Nephron (organoid): ENCODE results near the gene NSG2.

Source experiments
- H3K27ac Mint-ChIP-seq, 3 experiments: 2 replicates each; pipeline ENCODE4 v1.8.0; 2020; ENCODE audit warnings: mixed read lengths in 3 of 3, mild to moderate bottlenecking in 2 of 3, moderate library complexity in 1 of 3
- H3K27me3 Mint-ChIP-seq: 2 replicates; pipeline ENCODE4 v1.8.0; 2021; ENCODE audit warnings: low read depth, mild to moderate bottlenecking, moderate library complexity, mixed read lengths
- H3K36me3 Mint-ChIP-seq: 2 replicates; pipeline ENCODE4 v1.8.0; 2020; ENCODE audit warnings: low read depth, mixed read lengths
- H3K4me1 Mint-ChIP-seq: 2 replicates; pipeline ENCODE4 v1.8.0; 2020; ENCODE audit warnings: mixed read lengths
- H3K4me3 Mint-ChIP-seq, 3 experiments: 2 replicates each; pipeline ENCODE4 v1.8.0; 2020; ENCODE audit warnings: mild to moderate bottlenecking in 3 of 3, mixed read lengths in 3 of 3, moderate library complexity in 2 of 3
- H3K9me3 Mint-ChIP-seq: 2 replicates; pipeline ENCODE4 v1.8.0; 2020; ENCODE audit warnings: mixed read lengths
- CTCF ChIP-seq, 3 experiments: fragments of 200-600 bp; sonication (generic); IDR thresholded peaks; one replicate each; pipeline ENCODE4 v1.5.0; 2021; ENCODE audit warnings: antibody characterized with exemption in 3 of 3; ENCODE audit not compliant: unreplicated experiment in 3 of 3

The NSG2 gene

GRCh38 chr5:174109698-174110260, 64.3 kb downstream of the NSG2 start:
- H3K4me3 Mint-ChIP-seq = no peak overlapping the region
- peaks cover 22% of the 10 kb centered on the region for H3K27me3 Mint-ChIP-seq
- no peaks in the 10 kb centered on the region for H3K9me3 Mint-ChIP-seq
- no peaks in the 10 kb centered on the region for H3K4me1 Mint-ChIP-seq
- H3K36me3 Mint-ChIP-seq = no peaks in the 10 kb centered on the region
- no peak overlapping the region for H3K27ac Mint-ChIP-seq
- no peak for TF ChIP-seq CTCF (IDR thresholded peaks at IDR 0.05; ENCODE audit: unreplicated experiment in 3 of 3)

DNA sequence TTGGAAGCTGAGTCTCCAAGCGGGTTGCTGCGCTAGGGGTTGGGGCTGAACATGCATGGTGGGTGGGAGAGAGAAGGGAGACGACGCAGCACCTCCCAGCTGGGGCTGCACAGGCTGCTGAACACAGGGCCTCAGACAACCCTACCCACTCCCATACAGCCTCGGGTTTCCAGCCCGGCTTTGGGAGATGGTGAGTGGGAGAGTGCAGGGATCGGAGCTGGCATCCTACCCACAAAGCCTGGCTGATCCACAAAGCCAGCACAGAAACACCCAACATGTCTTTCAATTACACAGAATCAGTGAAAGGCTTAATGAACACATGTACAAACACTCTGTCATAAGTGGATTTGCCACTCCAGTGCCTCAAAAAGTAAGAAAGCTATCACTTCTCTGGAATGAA, 64.8 kb downstream of the NSG2 start:
- Mint-ChIP-seq H3K36me3 (no peaks in the 10 kb centered on the region), H3K4me3 (no peak overlapping the region), H3K27me3 (peaks cover 26% of the 10 kb centered on the region), H3K4me1 (no peaks in the 10 kb centered on the region), H3K9me3 (no peaks in the 10 kb centered on the region), H3K27ac (no peak overlapping the region)
- TF ChIP-seq CTCF (IDR thresholded peaks at IDR 0.05; ENCODE audit: unreplicated experiment in 3 of 3) = no peak

GRCh38 chr5:174111287-174111973, 65.9 kb downstream of the NSG2 start:
- H3K4me1 Mint-ChIP-seq = no peaks in the 10 kb centered on the region
- peaks cover 26% of the 10 kb centered on the region for H3K27me3 Mint-ChIP-seq
- H3K4me3 Mint-ChIP-seq = no peak overlapping the region
- no peaks in the 10 kb centered on the region for H3K36me3 Mint-ChIP-seq
- no peak overlapping the region for H3K27ac Mint-ChIP-seq
- no peak for TF ChIP-seq CTCF (IDR thresholded peaks at IDR 0.05; ENCODE audit: unreplicated experiment in 3 of 3)
- H3K9me3 Mint-ChIP-seq = no peaks in the 10 kb centered on the region

- Mint-ChIP-seq H3K27me3 (peaks cover 12% of the 10 kb centered on the region), H3K36me3 (no peaks in the 10 kb centered on the region), H3K4me1 (peaks cover 9% of the 10 kb centered on the region), H3K27ac (no peak overlapping the region), H3K4me3 (no peak overlapping the region), H3K9me3 (no peaks in the 10 kb centered on the region)
- TF ChIP-seq CTCF (IDR thresholded peaks at IDR 0.05; ENCODE audit: unreplicated experiment in 3 of 3) = no peak
Measured at GRCh38 chr5:174115226-174115625, 69.7 kb downstream of the NSG2 start.

GRCh38 chr5:174118823-174119467, 73.4 kb downstream of the NSG2 start:
- Mint-ChIP-seq H3K4me3 (no peak overlapping the region), H3K4me1 (peaks cover 14% of the 10 kb centered on the region), H3K27me3 (peaks cover 7% of the 10 kb centered on the region), H3K36me3 (no peaks in the 10 kb centered on the region), H3K27ac (peak overlapping the region in 1 of 3 experiments; percentile 78), H3K9me3 (peaks cover 4% of the 10 kb centered on the region)
- no peak for TF ChIP-seq CTCF (IDR thresholded peaks at IDR 0.05; ENCODE audit: unreplicated experiment in 3 of 3)
